ENCODE measurements around the gene SECTM1.
"Not testable (repeated sequence)": the region's sequence is repeated elsewhere in the genome, so short reads cannot be mapped to it uniquely, and the experiment has no call there.

The SECTM1 gene

GRCh38 chr17:82333279-82334171 is at the start of gene SECTM1:
Gene SECTM1 (minus strand): TSS chr17:82333766. CDS start chr17:82327240, 6,526 bp downstream.
- DNase-seq (ENCODE audit: low spot score) = no peak

- no peak for DNase-seq (ENCODE audit: low spot score)
Observed at GRCh38 chr17:82382933-82383255, 49.3 kb upstream of the SECTM1 start.

- DNase-seq (ENCODE audit: low spot score) = not testable (repeated sequence)
Observed at GRCh38 chr17:82382220-82382932, 48.8 kb upstream of the SECTM1 start.

DNA sequence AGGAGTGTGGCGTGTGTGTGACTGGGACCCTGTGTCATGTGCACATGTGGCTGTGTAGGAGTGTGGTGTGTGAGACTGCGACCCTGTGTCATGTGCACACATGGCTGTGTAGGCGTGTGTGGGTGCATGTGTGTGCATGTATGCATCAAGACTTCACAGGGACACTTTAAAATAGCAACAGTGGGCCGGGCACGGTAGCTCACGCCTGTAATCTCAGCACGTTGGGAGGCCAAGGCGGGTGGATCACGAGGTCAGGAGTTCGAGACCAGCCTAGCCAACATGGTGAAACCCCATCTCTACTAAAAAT is 48.1 kb upstream of the SECTM1 start:
- DNase-seq (ENCODE audit: low spot score) = not testable (repeated sequence)

GRCh38 chr17:82380860-82381702 is 47.5 kb upstream of the SECTM1 start:
- DNase-seq (ENCODE audit: low spot score) = no peak

GRCh38 chr17:82378741-82379021 is 45.1 kb upstream of the SECTM1 start:
- DNase-seq (ENCODE audit: low spot score) = no peak

- DNase-seq (ENCODE audit: low spot score) = no peak
Observed at GRCh38 chr17:82377924-82378740, 44.6 kb upstream of the SECTM1 start.

- DNase-seq (ENCODE audit: low spot score) = not testable (repeated sequence)
Observed at GRCh38 chr17:82377294-82377693, 43.7 kb upstream of the SECTM1 start.

DNA sequence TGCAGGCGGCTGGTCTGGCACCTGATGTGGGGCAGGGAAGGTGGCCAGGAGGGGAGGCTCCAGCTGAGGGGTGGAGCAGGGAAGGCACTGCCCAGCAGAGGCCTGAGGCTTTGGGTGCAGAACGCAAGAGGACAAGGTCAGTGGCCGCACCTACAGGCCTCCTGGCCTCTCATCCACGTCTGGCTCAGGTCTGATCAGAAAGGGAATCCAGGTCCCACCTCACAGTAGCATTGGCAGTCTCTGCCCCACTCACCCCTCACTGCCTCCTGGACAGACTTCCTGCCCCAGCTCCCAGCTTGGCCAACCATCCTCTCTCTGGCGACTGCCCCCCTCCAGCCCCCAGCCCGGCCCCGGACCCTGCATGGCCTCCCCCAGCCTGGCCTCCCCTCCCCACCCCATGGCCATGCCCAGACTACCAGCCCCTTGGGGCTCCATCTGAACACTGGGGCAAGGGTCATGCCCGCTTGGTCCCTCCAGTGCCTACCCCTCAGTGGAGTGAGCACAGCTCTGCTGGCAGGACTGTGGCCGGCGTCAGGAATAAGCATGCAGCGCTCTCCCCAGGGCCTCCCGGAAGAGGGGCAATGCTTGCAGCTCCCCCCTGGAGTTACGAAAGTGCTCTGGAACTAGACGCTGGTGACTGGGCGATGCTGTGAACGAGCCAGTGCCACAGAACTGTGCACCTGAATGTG is 42.6 kb upstream of the SECTM1 start:
- no peak for DNase-seq (ENCODE audit: low spot score)

GRCh38 chr17:82375359-82376041 is 41.9 kb upstream of the SECTM1 start:
- no peak for DNase-seq (ENCODE audit: low spot score)

- no peak for DNase-seq (ENCODE audit: low spot score)
Observed at GRCh38 chr17:82374626-82375331, 41.2 kb upstream of the SECTM1 start.

- no peak for DNase-seq (ENCODE audit: low spot score)
Observed at GRCh38 chr17:82373731-82374625, 40.4 kb upstream of the SECTM1 start.

GRCh38 chr17:82373072-82373452 is 39.5 kb upstream of the SECTM1 start:
- not testable (repeated sequence) for DNase-seq (ENCODE audit: low spot score)

GRCh38 chr17:82372249-82373071 is 38.9 kb upstream of the SECTM1 start:
- no peak for DNase-seq (ENCODE audit: low spot score)

DNA sequence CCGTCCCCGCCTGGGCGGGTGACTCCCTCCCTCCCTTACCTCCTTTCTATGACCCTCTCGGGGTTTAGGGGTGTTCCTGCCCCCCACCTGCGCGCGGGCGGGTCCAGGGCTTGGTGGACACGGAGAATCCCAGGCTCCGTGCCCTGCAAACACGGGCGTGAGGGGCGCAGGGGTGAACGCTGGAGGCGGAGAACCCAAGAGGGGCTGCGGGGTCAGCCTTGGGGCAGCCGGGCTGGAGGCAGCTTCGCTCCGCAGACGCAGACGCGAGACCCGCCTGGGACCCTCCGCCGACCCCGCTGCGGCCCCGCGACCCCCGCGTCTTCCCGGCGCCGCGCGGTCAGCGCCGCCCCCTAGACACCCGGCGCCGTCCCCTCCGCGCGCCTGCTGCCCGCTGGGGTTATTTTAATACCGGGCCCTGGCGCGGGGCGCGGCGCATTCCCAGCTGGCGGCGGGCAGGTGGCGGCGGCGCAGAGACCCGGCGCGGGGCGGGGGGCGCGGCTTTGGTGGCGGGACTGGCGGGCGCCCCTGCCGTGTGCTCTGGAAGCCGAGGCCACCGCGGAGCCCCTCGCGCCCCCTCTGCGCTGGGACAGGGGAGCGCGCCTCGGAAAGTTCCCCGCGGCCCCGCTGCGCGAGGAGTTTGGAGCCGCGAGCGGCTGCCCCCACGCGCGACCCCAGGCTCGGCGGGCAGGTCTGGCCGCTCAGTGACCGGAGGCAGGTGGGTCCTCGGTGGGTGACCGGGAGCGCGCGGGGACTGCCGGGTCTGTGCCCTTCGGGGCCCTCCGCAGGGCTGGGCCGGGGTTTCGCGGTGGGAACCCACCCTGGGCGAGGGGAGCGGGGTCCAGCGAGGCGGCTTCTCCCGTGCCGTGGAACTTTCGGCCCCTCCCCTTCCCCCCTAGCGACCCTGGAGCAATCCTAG is 38.0 kb upstream of the SECTM1 start, which contains the start of gene UTS2R:
Gene UTS2R (plus strand): TSS at position 433 of the 916 bp plus-strand sequence. CDS start 2,560 bp downstream, outside the sequence.
- DNase-seq (ENCODE audit: low spot score) = no peak

GRCh38 chr17:82370471-82371332 is 37.1 kb upstream of the SECTM1 start:
- DNase-seq (ENCODE audit: low spot score) = peak; percentile 7
